Ishikawa (cell line): ENCODE data around the gene SMG7.

ENCODE experiments used
- EP300 ChIP-seq: IDR thresholded peaks from 2 replicates; pipeline ENCODE4 v1.6.1; 2012; ENCODE audit warnings: borderline replicate concordance
- NFIC ChIP-seq: IDR thresholded peaks from 2 replicates; pipeline ENCODE4 v1.6.1; 2012
- RAD21 ChIP-seq: IDR thresholded peaks from 2 replicates; pipeline ENCODE4 v1.6.1; 2012; ENCODE audit warnings: low read depth
- REST ChIP-seq: IDR thresholded peaks from 2 replicates; pipeline ENCODE4 v1.6.1; 2012; ENCODE audit warnings: low read depth, mild to moderate bottlenecking
- TAF1 ChIP-seq: IDR thresholded peaks from 2 replicates; pipeline ENCODE4 v1.6.1; 2012; ENCODE audit warnings: low read depth, mild to moderate bottlenecking
- TCF12 ChIP-seq: IDR thresholded peaks from 2 replicates; pipeline ENCODE4 v1.6.1; 2012; ENCODE audit warnings: low read depth
- TEAD4 ChIP-seq: IDR thresholded peaks from 2 replicates; pipeline ENCODE4 v1.6.1; 2012
- YY1 ChIP-seq: IDR thresholded peaks from 2 replicates; pipeline ENCODE4 v1.6.1; 2012; ENCODE audit warnings: low read depth

DNA sequence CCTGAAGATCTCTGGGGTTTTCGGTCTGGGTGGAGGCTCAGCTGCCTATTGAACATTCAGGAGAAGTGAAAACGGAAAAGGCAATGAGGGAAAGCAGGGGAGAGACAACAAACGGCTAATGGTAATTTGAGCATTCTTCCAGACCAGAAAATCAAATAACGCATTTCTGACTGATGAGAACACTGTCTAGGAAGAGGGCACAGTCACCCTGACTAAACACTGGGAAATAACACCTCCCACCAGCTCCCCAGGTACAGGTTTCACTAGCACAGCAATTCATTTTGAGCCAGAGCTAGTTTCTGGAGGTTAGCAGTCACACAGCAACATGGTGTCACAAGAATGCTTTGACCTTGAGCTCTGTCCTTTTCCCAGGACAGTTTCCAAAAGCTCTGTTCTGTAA, 96.8 kb downstream of the SMG7 start:
- no peak for TF ChIP-seq YY1
- no peak for TF ChIP-seq TCF12
- TF ChIP-seq REST: no peak
- TF ChIP-seq NFIC: no peak
- no peak for TF ChIP-seq EP300
- no peak for TF ChIP-seq RAD21
- TF ChIP-seq TAF1: no peak
- no peak for TF ChIP-seq TEAD4
